D721Med (cell line): ENCODE measurements around the gene KIF3A.

ENCODE experiments used
- DNase-seq: peaks from one replicate; pipeline ENCODE4 v3.0.0; 2011; ENCODE audit warnings: low spot score; ENCODE audit not compliant: insufficient read length
- FAIRE-seq: peaks from 2 replicates; lab custom pipeline; 2011; peaks lifted over from hg19 to GRCh38; lab: Jason Lieb, UNC
- CTCF ChIP-seq: IDR thresholded peaks from 2 replicates; pipeline ENCODE4 v1.5.1; 2012; ENCODE audit warnings: mild to moderate bottlenecking, control low read depth; ENCODE audit not compliant: insufficient read depth; ENCODE audit errors: missing control alignments

Gene KIF3A

GRCh38 chr5:132662004-132662401 is 75.3 kb downstream of the KIF3A start:
- TF ChIP-seq CTCF: no peak
- no peak for DNase-seq
- FAIRE-seq: no peak

DNA sequence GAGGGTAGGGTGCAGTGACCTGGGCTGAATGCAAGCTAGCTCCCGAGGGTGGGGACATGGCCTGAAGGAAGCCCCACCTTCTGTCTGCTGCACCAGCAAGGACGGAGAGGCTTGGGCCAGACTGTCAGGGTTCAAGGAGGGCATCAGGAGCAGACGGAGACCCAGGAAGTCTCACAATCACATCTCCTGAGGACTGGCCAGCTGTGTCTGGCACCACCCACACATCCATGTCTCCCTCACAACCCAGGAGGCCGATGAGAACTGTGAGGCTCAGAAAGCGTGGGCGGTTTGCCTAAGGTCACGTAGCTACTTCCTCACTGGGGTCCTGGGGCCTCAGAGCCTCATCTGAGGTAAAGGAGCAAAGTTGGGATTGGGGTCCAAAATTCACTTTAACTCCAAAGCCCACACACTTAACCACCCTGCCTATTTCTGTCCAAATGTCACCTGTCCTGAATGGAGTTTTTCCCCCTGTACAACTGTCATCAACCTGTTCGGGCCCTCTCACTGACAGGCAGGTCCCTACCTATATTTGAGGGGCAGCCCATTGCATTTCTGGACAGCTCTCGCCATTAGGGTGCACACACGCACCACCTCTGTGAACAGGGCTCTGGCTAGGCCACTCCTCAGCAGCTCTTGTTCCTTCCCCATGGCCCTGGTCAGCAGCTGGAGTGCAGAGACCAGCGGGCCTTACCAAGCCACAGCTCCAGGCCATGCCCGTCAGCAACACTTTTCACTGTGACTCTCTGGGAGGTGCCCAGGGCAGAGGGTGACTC is 75.9 kb downstream of the KIF3A start:
- TF ChIP-seq CTCF: no peak
- no peak for DNase-seq
- FAIRE-seq: no peak

- FAIRE-seq: no peak
Observed at GRCh38 chr5:132659598-132660493, 77.5 kb downstream of the KIF3A start.

DNA sequence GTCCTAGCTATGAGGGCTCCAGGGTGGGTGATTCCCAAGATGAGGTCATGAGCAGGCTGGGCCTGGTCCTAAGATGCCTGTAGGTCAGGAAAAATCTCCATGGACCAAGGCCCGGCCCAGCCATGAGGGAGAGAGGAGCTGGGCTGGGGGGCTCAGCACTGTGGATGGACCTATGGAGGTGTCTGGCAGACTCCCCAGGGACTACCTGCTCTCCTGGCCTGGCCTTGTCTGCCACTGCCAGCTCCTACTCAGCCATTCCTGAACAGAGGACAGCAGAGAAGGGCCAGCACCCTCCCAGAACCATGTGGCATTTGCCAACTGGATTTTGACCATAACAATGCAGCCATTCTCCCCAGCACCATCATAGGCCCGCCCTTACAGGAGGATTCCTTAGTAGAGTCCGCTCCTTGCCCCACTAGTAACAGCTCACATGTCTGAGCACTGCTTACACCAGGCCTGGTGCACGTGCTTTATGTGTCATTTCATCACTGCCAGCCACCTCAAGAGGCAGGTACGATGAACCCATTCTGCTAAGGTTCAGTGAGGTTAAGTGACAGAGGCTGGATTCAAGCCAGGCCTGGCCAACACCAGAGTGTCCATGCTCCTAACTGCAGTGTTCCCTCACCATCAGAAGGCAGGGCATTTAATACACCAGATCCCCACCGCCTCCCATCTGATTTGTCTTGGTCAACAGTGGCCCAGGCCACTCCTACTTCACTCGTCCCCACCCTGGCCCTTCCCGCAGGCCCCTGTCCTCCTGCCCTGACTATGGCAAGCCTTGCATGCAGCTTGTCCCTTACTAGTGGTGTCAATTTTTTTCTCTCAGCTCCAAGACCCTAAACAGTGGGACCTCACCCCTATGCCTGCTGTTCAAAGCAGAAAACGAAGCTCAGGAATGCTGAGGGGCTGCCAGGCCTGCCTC is 78.7 kb downstream of the KIF3A start:
- no peak for DNase-seq
- TF ChIP-seq CTCF: no peak
- FAIRE-seq: no peak

More at GRCh38 chr5:132659598-132660493, 77.5 kb downstream of the KIF3A start:
- DNase-seq: no peak
- no peak for TF ChIP-seq CTCF

DNA sequence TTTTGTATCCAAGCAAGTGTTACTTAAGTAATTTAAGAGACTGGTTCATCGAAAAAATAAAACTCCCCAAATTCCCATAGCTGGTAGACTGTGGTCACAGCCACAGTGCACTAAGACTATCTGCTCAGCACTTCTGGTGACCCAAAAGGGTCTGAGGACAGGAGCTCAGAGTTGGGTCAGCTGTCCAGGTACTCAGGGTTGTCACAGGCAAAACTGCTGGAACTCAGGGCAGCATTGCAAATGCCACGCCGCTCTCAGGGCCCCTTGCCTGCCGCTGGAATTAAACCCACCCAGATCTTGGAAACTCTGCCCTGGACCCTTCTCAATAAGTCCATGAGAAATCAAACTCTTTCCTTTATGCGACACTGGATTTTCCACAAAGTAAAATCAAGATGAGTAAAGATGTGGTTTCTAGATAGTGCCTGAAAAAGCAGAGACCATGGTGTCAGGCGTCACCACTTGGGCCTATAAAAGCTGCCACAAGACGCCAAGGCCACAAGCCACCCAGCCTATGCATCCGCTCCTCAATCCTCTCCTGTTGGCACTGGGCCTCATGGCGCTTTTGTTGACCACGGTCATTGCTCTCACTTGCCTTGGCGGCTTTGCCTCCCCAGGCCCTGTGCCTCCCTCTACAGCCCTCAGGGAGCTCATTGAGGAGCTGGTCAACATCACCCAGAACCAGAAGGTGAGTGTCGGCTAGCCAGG is 79.5 kb downstream of the KIF3A start, which contains the start of gene IL13:
TSS of gene IL13 (plus strand) at position 498 of the 705 bp plus-strand sequence. CDS start at position 512, 14 bp downstream.
- no peak for FAIRE-seq
- no peak for DNase-seq
- TF ChIP-seq CTCF: no peak

- no peak for FAIRE-seq
- no peak for TF ChIP-seq CTCF
- no peak for DNase-seq
Observed at GRCh38 chr5:132656774-132657355, 80.5 kb downstream of the KIF3A start.
